Fibroblast of peridontal ligament (primary cell): Measurements from ENCODE around the gene BCL2L2.
"Not testable (repeated sequence)": the region's sequence is repeated elsewhere in the genome, so short reads cannot be mapped to it uniquely, and the experiment has no call there.

ENCODE experiments used
- DNase-seq: peaks from one replicate; pipeline ENCODE4 v3.0.0-alpha.2; 2010; ENCODE audit errors: extremely low read depth

Gene BCL2L2

DNA sequence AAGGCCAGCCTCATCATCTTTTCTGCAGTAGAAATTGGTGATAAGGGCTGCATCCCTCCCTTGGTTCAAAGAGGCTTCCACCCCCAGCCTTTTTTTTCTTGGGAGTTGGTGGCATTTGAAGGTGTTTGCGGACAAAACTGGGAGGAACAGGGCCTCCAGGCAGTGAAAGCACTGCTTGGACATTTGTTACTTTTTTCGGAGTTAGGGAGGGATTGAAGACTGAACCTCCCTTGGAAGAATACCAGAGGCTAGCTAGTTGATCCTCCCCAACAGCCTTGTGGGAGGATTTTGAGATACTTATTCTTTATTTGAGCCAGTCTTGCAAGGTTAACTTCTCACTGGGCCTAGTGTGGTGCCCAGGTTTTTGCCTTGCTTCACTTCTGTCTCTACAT lies 17.8 kb downstream of the BCL2L2 start:
- DNase-seq, result no peak

DNA sequence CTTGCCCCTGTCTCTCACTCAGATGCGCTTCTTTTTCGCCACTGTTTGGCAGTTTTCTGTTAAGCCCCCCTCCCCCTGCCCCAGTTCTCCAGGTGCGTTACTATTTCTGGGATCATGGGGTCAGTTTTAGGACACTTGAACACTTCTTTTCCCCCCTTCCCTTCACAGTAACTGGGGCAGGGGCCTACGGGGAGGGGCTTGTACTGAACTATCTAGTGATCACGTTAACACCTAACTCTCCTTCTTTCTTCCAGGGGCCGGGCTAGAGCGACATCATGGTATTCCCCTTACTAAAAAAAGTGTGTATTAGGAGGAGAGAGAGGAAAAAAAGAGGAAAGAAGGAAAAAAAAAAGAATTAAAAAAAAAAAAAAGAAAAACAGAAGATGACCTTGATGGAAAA lies 18.4 kb downstream of the BCL2L2 start:
- DNase-seq, result no peak

DNA sequence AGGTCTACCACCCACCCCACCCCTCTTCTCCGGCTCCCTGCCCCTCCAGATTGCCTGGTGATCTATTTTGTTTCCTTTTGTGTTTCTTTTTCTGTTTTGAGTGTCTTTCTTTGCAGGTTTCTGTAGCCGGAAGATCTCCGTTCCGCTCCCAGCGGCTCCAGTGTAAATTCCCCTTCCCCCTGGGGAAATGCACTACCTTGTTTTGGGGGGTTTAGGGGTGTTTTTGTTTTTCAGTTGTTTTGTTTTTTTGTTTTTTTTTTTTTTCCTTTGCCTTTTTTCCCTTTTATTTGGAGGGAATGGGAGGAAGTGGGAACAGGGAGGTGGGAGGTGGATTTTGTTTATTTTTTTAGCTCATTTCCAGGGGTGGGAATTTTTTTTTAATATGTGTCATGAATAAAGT lies 19.1 kb downstream of the BCL2L2 start:
- not testable (repeated sequence) for DNase-seq

DNA sequence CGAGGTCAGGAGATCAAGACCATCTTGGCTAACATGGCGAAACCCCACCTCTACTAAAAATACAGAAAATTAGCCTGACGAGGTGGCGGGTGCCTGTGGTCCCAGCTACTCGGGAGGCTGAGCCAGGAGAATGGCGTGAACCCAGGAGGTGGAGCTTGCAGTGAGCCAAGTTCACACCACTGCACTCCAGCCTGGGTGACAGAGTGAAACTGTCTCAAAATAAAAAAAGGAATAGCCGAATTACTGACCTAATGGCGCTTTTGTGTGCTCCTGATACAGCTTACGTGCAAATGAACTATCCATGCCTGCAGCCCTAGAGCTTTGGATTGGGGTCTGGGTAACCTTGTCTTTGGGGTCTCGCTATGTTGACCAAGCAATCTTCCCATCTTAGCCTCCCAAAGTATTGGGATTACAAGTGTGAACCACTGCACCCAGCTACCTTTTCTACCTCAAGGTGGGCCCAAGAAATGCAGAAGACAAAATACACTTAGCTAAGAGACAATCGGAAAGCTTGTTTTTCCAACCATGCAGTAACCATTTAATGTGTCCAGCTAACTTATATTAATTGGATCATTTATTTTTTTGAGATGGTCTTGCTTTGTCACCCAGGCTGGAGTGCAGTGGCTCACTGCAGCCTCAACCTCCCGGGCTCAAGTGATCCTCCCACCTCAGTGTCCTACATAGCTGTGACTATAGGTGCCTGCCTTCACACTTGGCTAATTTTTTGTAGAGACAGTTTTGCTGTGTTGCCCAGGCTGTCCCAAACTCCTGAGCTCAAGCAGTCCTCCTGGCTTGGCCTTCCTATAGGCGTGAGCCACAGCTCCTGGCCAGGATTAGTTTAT lies 20.1 kb downstream of the BCL2L2 start:
- DNase-seq, result no peak

DNA sequence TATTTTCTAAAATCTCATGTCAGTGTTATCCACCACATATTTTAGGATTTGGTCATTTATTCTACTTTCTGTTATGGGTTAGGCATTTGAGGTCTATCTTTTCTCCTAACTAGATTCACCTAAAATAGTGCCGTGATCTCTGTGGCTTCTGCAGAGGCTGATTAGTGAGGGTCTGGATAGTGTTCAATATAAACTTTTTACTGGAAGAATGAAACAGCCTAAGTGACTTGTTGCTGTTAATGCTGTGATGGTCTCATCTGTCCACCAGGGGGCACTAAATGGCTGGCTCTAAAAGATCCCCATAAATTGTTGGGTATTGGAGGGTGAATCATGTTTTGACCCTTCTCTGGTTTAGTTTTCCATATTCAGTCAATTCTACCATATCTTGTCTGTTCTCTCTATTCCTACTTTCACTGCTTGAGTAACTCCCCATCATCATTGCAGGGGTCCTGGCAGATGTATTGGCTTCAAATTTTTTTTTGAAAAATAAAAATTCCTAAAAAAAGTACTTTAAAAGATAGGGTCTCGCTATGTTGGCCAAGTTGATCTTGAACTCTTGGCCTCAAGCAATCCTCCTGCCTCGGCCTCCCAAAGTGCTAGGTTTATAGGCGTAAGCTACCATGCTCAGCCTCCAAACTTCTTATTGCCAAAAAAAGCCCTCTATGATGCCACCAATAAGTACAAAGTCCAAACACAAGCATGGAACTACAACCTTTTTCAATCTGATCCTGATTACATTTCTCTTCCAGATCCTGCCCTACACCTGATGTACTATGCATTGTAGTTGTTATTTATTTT lies 21.5 kb downstream of the BCL2L2 start:
- peak; percentile 90 for DNase-seq

DNA sequence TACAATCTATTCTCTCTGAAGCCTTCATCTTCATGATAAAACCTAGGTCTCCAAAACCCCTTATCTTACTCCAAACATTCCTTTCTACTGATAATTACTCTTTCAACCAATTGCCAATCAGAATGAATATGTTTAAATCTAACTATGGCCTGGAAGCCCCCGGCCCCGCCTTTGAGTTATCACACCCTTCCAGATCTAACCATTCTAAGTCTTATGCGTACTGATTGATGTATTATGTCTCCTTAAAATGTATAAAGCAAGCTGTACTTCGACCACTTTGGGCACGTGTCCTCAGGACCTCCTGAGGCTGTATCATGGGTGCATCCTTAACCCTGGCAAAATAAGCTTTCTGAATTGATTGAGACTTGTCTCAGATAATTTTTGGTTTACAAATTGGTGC lies 29.0 kb downstream of the BCL2L2 start:
- DNase-seq, result no peak

DNA sequence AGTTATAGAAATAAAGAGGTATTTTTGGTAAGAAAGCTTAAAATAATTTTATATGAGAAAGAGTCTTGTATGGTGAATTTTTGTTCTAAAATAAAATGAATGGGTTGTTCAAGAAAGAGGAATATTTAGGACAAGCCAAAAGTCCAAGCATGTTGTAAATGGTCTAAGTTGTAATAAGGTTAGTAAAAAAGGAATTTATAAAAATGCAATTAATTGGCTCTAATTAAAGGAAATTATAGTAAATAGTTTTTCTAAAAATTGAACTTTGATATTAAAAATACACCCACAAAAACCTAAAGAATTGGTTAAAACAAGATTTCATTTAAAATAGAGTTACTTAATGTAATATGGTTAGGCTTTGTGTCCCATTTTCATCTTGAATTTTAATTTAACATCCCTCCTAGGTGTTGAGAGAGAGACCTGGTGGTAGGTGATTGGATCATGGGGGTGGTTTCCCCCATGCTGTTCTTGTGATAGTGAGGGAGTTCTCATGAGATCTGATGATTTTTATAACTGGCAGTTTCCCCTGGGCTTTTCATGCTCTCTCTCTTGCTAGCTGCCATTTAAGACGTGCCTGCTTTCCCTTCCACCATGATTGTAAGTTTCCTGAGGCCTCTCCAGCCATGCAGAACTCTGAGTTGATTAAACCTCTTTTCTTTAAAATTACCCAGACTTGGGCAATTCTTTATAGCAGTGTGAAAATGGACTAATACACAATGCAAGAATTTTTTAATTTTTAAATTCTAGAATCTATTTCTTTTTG lies 33.1 kb downstream of the BCL2L2 start:
- DNase-seq, result no peak

DNA sequence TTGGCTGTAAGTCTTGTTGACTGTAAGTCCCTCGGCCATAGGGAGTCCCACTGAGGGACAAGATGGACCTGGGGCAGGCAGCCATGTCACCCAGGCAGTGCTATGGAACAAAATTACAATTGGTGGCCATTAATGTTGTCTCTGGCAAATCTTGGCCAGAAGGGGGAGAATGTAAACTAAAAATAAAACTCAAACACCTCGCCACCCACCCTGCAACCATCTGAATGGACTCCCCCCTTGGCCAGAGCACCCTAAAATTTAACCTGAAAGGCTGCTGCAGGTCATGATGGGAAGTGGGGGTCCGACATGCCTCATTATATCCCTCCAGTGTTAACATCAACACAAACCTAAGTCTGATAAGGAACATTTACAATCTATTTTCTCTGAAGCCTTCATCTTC lies 37.8 kb downstream of the BCL2L2 start:
- DNase-seq, result no peak

DNA sequence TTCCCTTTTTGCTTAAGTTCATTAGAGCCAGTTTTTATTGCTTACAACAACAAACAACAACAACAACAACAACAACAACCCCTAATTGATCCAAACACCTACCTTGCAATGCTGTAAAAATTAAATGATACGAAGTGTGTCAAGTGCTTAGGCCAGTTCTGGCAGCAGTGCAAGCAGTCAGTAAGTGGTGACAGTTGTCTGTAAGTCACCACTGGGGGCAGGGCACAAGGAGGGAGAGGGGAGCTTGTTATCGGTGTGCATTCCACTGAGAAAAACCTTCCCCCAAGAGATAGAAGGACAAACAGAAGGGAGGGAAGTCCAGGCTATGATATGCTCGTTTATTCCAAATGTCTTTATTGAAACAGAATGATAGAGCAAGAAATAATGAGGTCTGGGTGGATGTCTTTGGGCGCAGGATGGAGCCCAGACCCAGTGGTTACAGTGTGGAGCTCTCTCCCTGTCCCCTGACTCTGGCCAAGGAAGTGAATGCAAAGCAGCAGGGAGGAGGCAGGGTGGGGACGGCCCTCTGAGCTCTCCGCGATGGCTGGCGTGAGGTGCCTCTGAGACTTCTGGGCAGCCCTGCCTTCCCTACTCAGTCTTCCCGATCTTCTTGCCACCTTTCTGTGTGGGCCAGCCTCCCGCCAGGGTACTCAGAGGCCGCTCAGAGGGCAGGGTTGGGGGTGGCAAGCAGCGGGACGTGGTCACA lies 39.5 kb downstream of the BCL2L2 start:
- DNase-seq, result no peak

DNA sequence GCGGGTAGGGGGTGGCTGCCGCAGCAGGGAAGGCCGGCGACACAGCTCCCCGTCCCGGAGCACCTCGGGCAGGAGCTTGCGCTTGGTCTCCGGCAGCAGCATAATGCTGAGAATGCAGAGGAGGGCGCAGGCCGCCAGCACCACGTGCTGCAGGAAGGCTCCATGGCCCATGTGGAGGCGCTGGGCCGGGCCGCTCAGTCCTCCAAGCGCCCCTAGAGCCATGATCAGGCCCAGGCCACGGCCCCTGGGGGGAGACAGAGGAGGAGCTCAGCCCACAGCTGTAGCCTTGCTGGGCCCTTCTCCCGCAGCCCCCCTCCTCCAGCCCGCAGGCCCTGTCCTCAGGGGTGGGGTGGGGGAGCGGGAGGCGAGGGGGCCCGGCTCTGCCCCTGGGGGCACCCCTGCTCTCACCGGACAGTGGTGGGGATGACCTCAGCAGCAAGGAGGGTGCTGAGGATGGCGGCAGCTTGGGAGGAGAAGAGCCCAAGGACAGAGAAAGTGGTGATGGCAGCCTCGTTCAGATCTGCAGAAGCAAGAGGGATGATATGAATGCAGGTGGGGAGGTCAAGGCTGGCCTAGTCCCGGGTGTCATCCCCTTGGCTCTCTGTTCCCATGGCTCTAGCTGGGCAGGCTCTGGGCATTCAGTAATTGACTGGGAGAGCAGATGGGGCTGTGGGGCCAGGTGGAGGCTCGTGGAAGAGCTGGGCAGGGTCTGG lies 40.2 kb downstream of the BCL2L2 start:
- no peak for DNase-seq

DNA sequence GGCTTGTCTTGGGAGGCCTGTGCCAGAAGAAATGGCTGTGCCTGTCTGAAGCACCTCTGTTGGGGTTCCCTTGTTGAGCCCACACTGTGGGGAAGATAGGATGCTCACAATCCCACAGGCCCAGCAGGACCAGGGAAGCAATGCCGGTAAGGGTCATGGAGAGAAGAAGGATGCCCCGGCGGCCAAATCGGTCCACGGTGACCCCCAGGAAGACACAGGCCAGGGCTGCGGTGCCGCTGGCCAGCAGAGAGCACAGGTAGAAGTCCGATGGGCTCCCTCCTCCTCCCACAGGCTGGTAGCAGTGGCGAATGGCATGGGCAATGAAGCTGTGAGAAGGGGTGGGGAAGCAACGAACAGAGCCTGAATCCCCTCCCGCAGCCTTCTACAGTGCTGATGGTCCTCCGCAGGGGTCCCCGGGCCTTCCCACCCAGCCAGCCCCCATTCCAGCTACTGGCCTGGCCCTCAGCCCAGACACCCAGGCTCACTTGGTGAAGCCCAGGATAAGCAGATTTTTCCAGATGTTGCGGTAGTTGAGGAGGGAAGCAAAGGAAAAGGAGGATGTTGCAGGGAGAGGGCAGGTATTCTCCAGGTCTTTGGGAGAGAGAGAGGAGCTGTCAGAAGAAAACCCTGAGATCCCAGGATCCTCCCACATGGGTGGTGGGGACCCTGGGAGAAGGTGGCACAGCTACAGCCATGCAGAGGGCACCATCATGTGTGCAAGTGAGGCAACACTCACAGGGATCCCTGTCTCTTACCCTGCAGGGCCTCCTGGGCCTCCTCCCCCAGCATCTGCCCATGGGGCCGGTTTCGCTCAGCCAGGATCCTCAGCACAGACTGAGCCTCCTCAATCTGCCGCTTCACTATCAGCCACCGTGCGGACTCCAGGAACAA lies 41.0 kb downstream of the BCL2L2 start:
- DNase-seq, result no peak

DNA sequence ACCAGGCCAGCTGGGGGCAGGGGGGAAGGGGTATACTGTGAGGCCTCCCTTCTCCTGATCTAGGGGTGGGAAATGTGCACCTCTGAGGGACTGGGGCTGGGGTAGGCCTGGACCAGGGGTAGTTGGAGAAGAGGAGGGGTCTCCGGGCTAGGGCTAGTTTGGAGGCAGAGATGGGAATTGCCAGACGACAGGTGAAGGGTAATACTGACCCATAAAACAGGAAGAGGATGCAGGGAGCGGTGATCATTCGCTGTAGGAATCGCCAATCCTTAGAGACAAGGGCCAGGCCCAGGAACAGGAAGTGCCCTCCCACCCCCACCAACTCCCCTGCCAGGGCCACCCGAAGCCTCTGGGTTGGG lies 41.6 kb downstream of the BCL2L2 start:
- DNase-seq, result no peak

DNA sequence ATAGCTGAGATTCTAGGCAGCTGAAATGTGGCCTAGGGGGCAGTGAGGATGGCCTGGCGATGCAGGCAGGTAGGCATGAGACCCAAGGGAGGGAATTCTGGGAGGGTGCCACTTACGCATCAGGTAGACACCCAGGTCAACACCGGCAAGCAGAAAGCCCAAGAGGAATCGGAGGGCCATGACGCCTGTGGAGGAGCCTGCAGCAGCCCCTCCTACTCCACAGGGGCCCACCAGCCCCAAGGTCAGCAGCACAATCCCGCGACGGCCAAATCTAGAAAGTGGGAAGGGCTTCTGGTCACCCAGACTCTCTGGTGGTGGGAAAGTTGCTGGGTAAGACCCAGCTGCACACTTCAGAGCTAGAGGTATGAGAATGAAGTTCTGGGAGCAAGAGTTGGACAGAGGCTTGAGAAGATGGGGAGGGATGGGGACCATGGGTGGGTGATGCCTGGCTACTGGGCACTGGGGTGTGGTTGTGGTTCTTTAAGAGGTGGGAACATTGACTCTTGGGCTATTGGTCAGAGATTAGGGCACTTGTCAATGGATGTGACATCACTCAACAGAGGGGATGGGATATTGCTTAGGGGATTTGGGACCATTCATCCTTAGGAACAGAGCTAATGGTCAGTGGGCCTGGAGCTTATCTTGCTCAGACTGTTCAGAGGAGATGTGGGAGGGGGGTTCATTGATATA lies 42.7 kb downstream of the BCL2L2 start:
- DNase-seq, result no peak

DNA sequence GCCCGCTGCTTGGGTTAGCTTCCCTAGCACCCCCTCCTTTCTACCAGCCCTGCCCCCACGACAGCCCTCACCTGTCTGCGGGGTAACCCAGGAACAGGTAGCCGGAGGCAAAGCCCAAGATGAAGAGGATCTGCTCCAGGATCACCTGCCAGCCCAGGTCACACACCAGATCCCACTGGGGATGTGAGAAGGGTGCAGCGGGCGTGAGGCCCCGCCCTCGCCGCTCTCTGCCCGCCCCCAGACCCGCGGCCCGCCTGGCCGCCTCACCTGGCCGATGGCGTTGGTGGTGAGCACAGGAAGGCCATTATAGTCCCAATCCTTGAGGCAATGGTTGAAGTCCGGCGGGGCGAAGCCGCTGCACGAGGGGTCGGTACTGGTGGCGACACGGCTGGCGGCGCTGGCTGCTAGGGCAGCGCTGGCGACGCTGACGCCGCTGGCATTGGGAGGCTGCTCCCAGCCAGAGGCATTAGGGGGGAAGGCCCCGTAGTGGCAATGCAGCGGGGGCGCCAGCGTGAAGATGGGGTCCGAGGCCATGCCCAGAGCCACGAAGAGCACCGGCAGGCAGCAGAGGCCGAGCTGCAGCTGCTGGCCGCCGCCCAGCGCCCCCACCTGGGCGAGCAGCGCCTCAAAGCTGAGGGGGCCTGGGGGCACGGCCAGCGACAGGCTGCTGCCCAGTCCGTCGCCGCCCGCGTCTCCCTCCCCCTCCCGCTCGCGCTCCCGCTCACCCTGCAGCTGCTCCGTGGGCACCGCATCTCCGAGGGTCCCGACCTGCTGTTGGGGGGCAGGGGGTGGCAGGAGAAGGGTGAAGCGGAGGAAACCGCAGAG lies 45.3 kb downstream of the BCL2L2 start:
- DNase-seq, result no peak

DNA sequence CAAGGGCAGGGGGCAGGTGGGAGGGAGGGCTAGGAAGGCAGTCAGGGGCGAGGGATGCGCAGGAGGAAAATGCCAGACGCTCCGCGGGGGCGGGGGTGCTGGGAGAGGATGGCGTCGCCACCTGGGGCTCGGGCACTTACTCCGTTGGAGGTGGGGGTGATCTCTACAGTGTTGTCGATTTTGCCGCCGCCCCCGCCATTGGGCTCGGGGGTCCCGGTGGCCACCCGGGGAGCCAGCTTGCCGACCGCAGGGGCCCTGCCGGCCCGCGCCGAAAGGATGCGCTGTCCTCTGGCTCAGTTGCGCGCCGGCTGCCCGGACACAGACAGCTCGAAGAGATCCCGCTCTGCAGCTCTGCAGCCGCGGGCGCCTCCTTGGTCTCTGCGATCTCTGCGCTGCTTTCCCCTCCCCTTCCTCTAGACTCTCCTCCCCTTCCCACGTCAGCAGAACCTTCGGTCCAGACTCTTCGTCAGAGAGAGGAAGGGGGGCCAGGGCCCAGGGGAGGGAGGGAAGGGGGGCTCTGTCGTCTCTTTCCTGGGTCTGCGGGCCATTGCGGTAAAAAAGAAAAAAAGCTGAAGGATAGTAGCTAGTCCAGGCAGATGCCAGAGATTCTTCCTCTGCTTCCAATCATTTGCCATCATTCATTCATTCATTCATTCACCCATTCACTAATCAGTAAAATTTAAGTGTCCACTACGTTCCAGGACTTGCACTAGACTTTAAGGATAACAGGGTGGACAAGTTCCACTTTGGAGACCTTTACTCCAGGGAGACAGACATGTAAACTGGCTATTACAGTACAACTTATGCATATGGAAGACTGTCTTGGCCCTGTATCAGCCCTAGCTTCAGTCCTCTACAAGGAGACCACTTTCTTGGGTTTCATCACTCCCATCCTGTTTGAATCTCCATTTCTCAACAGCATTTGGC lies 46.1 kb downstream of the BCL2L2 start, which contains the start of gene SLC22A17:
SLC22A17 (minus strand) TSS at position 382 of the 927 bp plus-strand sequence.
- peak; percentile 88 for DNase-seq

DNA sequence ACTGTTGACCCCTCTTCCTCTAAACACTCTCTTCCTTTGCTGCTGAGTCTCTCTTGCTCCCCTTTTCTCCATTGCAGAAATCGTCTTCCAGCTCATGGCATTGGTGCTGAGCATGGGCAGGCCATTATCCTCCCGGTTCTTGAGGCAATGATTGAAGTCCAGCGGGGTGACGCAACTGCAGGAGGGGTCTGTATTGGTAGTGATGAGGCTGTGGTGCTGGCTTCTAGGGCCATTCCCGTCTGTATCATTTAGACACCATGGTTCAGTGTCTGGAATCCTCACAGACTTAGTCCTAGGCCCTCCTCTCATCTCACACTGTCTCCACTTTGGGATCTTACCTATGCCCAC lies 46.8 kb downstream of the BCL2L2 start:
- no peak for DNase-seq

DNA sequence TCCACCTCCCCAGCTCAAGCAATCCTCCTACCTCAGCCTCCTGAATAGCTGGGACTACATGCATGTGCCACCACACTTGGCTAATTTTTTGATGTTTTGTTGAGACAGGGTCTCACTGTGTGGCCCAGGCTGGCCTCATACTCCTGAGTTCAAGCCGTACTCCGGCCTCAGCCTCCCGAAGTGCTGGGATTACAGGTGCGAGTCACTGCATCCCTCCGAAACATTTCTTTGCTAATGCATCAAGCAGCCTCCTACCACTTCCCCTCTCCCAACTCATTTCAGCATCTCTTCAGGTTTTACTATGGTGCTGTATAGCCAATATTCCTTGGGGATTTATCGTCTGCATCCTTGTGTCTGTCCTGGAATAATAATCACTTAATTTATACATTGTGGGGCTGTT lies 48.4 kb downstream of the BCL2L2 start:
- DNase-seq, result no peak
